ENCODE measurements around the gene MEIOC. TPM values are rescaled to one million over a fixed set of nuclear protein-coding genes. Genes with fewer than 3 reads are reported as not detected.

The MEIOC gene
- total and polyA plus RNA-seq, 2 donors (not counting 3 experiments of a cell fraction or from before 2014, with no cell fraction given): 0.08 to 0.46 TPM

DNA sequence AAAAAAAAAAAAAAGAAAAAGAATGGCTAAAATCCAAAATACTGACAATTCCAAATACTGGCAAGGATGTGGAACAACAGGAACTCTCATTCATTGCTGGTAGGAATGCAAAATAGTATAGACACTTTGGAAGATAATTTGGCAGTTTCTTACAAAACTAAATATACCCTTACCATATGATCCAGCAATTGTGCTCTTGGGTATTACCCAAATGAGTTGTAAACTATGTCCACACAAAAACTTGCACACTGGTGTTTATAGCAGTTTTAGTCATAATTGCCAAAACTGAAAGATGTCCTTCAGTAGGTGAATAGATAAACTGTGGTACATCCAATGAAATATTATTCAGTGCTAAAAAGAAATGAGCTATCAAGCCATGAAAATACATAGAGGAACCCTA lies 8.5 kb upstream of the MEIOC start:
- Histone ChIP-seq H3K27ac (ENCODE audit: insufficient read depth, low read depth, low read length) (no peak overlapping the region), H4K20me1 (replicated peaks; ENCODE audit: control insufficient read depth, extremely low read depth, insufficient read depth, low read length) (no peaks in the 10 kb centered on the region), H3K79me2 (ENCODE audit: control insufficient read depth, insufficient read depth, low read length) (no peaks in the 10 kb centered on the region), H3K9ac (replicated peaks; ENCODE audit: extremely low read depth, insufficient read depth, low read length) (no peak overlapping the region), H2AFZ (ENCODE audit: low read depth, low read length) (no peak overlapping the region), H3K9me1 (replicated peaks; ENCODE audit: control insufficient read depth, extremely low read depth, insufficient read depth, low read length) (no peaks in the 10 kb centered on the region), H3K27me3 (ENCODE audit: control insufficient read depth in 2 of 2, insufficient read depth in 2 of 2, low read length in 2 of 2) (peaks cover 5 to 18% of the 10 kb centered on the region in 2 experiments), H3K4me3 (replicated peaks in 1 of 3; ENCODE audit: insufficient read depth in 1 of 3, low read depth in 1 of 3, low read length in 3 of 3) (no peak overlapping the region), H3K9me3 (replicated peaks; ENCODE audit: control insufficient read depth, insufficient read depth, low read length) (no peaks in the 10 kb centered on the region), H3K36me3 (ENCODE audit: control insufficient read depth in 2 of 2, extremely low read depth in 1 of 2, insufficient read depth in 2 of 2, low read length in 2 of 2) (no peaks in the 10 kb centered on the region), H3K4me1 (ENCODE audit: control insufficient read depth, extremely low read depth, insufficient read depth, low read length) (no peaks in the 10 kb centered on the region), H3K4me2 (ENCODE audit: insufficient read depth, low read length) (no peak overlapping the region)
- POLR2A ChIA-PET: interaction anchor here (0.7 kb wide), 1 partner anchor 187 kb away, joined by 13 read pairs; no protein-coding TSS in a partner anchor
- no peak for DNase-seq (ENCODE audit: low read depth, low spot score)
- FAIRE-seq: no peak
- TF ChIP-seq FOS (IDR thresholded peaks at IDR 0.05; ENCODE audit: borderline replicate concordance, insufficient read depth, low read length) (no peak), JUN (IDR thresholded peaks at IDR 0.05; ENCODE audit: borderline replicate concordance, insufficient read depth, insufficient read length, low read depth) (no peak), POLR2A (IDR thresholded peaks at IDR 0.05; ENCODE audit: low read depth, low read length) (no peak), MYC (IDR thresholded peaks at IDR 0.05; ENCODE audit: low read depth, low read length) (no peak), POLR2AphosphoS5 (IDR thresholded peaks at IDR 0.05; ENCODE audit: insufficient read depth, low read depth, low read length) (no peak), GATA2 (IDR thresholded peaks at IDR 0.05; ENCODE audit: insufficient read depth, insufficient read length, low read depth, low read length) (no peak), EZH2 (IDR thresholded peaks at IDR 0.05; ENCODE audit: borderline replicate concordance, low read depth, low read length, severe bottlenecking) (no peak)
- TF ChIP-seq, protein P1, sequence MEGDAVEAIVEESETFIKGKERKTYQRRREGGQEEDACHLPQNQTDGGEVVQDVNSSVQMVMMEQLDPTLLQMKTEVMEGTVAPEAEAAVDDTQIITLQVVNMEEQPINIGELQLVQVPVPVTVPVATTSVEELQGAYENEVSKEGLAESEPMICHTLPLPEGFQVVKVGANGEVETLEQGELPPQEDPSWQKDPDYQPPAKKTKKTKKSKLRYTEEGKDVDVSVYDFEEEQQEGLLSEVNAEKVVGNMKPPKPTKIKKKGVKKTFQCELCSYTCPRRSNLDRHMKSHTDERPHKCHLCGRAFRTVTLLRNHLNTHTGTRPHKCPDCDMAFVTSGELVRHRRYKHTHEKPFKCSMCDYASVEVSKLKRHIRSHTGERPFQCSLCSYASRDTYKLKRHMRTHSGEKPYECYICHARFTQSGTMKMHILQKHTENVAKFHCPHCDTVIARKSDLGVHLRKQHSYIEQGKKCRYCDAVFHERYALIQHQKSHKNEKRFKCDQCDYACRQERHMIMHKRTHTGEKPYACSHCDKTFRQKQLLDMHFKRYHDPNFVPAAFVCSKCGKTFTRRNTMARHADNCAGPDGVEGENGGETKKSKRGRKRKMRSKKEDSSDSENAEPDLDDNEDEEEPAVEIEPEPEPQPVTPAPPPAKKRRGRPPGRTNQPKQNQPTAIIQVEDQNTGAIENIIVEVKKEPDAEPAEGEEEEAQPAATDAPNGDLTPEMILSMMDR (IDR thresholded peaks at IDR 0.05; ENCODE audit: extremely low read depth in 1 of 2, insufficient read depth in 1 of 2, low read depth in 1 of 2, low read length in 2 of 2): no peak
- TF ChIP-seq, protein P2, sequence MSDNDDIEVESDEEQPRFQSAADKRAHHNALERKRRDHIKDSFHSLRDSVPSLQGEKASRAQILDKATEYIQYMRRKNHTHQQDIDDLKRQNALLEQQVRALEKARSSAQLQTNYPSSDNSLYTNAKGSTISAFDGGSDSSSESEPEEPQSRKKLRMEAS (IDR thresholded peaks at IDR 0.05; ENCODE audit: insufficient read depth, insufficient read length): no peak
- dilution Hi-C loops (cut with MboI; ENCODE audit: extremely low pct_ligation_motif_present, low sequenced_read_pairs): no loop called here
- CTCF ChIA-PET: interaction anchor here (1.2 to 2.1 kb wide), 2 partner anchors 11 to 23 kb away, joined by 4 to 6 read pairs; no protein-coding TSS in a partner anchor
- intact Hi-C loops (cut with micrococcal nuclease): no loop called here
- BruUV-seq (replicated peaks): no TSS peak
